C4-2B (cell line): Measurements from ENCODE around the gene ZNF853.

Source experiments
- H3K27ac ChIP-seq: fragments of 450-650 bp; 2 replicates; pipeline ENCODE4 v1.5.1; 2017
- CTCF ChIP-seq: fragments of 450-650 bp; conservative IDR thresholded peaks from 2 replicates; pipeline ENCODE4 v1.5.1; 2017; ENCODE audit warnings: mild to moderate bottlenecking
- ZFX ChIP-seq: fragments of 450-650 bp; IDR thresholded peaks from 2 replicates; pipeline ENCODE4 v1.6.1; 2017

ZNF853 gene

GRCh38 chr7:6608794-6609193, 6.6 kb upstream of the ZNF853 start:
- H3K27ac ChIP-seq: no peak overlapping the region
- no peak for TF ChIP-seq ZFX
- TF ChIP-seq CTCF: no peak

DNA sequence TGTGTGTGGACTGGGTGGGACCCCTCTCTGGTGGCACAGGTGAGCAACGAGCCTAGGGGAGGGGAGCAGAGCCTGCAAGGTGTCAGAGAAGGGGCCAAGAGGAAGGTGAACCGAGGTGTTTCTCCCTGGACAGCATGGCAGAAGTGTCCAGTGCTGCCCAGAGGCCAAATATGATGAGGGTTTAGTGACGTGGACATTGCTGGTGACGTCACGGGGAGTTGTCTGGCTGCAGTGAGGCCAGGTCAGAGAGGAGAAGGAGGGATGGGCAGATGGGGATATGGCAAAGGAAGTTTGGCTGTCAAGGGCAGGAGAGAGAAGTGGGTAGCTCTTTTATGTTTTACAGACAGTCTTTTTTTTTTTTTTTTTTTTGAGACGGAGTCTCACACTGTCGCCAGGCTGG, 2.6 kb upstream of the ZNF853 start:
- TF ChIP-seq ZFX: no peak
- no peak for TF ChIP-seq CTCF
- H3K27ac ChIP-seq: no peak overlapping the region

GRCh38 chr7:6613706-6614105, 1.7 kb upstream of the ZNF853 start:
- H3K27ac ChIP-seq: no peak overlapping the region
- TF ChIP-seq CTCF (no peak), ZFX (no peak)

DNA sequence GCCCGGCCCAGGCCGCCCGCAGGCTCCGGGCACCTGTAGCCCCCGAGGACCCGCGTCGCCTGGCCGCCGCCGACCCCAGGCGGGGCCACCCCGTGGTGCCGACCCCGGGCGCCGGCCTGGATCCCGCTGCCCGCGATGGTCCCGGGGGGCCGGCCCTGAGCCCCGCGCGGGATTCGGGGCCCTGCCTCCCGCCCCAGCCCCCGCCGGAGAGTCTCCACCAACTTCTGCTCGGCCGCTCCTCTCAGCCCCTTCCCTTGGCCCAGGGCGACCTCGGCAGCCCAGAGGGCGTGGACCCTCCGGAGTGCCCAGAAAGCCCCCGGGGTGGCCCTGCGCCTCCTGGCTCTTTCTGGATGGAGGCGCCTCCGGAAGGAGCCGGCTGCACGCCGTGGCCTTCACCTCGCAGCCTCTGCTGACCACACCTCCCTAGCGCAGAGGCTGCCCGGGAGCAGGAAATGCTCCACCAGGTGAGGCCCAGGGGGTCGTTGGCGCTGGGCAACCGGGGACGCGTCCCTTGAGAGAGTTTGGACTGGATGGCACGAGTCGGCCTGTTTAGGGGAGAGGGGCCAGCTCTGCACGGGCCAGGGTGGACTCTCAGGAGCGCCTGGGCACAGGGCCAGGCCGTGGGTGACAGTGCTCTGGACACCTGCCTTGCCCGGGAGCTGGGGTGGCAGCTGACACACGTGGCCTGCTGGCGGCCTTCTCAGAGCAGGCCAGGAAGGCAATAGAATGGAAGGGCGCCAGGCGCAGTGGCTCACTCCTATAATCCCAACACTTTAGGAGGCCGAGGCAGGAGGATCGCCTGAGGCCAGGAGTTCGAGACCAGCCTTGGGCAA, 529 bp downstream of the ZNF853 start:
- H3K27ac ChIP-seq: no peak overlapping the region
- no peak for TF ChIP-seq CTCF
- no peak for TF ChIP-seq ZFX

GRCh38 chr7:6616854-6617643, 1.6 kb downstream of the ZNF853 start:
- H3K27ac ChIP-seq: no peak overlapping the region
- no peak for TF ChIP-seq CTCF
- no peak for TF ChIP-seq ZFX

GRCh38 chr7:6618621-6619020, 3.2 kb downstream of the ZNF853 start:
- no peak overlapping the region for H3K27ac ChIP-seq
- no peak for TF ChIP-seq CTCF

GRCh38 chr7:6619961-6620360, 4.6 kb downstream of the ZNF853 start:
- no peak overlapping the region for H3K27ac ChIP-seq
- TF ChIP-seq ZFX: no peak
- TF ChIP-seq CTCF: no peak
